Kasumi-1 (cell line): ENCODE measurements around the gene C16orf90.
"Not testable (repeated sequence)": the region's sequence is repeated elsewhere in the genome, so short reads cannot be mapped to it uniquely, and the experiment has no call there.

Experiments used
- DNase-seq, 2 experiments: peaks; one replicate each; lab custom pipeline; 2025; lab: John Stamatoyannopoulos, UW

C16orf90 gene

GRCh38 chr16:3482659-3483241 lies 12.5 kb downstream of the C16orf90 start:
- no peak for DNase-seq

GRCh38 chr16:3481696-3482658 lies 13.3 kb downstream of the C16orf90 start:
- no peak for DNase-seq

GRCh38 chr16:3480901-3481695 lies 14.2 kb downstream of the C16orf90 start:
- DNase-seq: no peak

- DNase-seq: no peak
These were observed 15.6 kb downstream of the C16orf90 start for GRCh38 chr16:3479654-3480216.

- no peak for DNase-seq
These were observed 16.9 kb downstream of the C16orf90 start for GRCh38 chr16:3478242-3478925.

- no peak for DNase-seq
These were observed 18.9 kb downstream of the C16orf90 start for GRCh38 chr16:3476409-3476808.

GRCh38 chr16:3475604-3476375 lies 19.5 kb downstream of the C16orf90 start:
- DNase-seq: no peak

- not testable (repeated sequence) for DNase-seq
These were observed 20.4 kb downstream of the C16orf90 start for GRCh38 chr16:3474870-3475269.

- DNase-seq: no peak
These were observed 21.0 kb downstream of the C16orf90 start for GRCh38 chr16:3474136-3474779.

GRCh38 chr16:3473596-3473943 lies 21.7 kb downstream of the C16orf90 start:
- DNase-seq: not testable (repeated sequence)

GRCh38 chr16:3472878-3473595 lies 22.3 kb downstream of the C16orf90 start:
- no peak for DNase-seq

GRCh38 chr16:3471518-3472176 lies 23.6 kb downstream of the C16orf90 start:
- no peak for DNase-seq

GRCh38 chr16:3470723-3471122 lies 24.6 kb downstream of the C16orf90 start:
- no peak for DNase-seq

- DNase-seq: no peak
These were observed 25.6 kb downstream of the C16orf90 start for GRCh38 chr16:3469736-3470135.

- no peak for DNase-seq
These were observed 26.8 kb downstream of the C16orf90 start for GRCh38 chr16:3468501-3468900.

- DNase-seq: no peak
These were observed 27.4 kb downstream of the C16orf90 start for GRCh38 chr16:3467921-3468320.

GRCh38 chr16:3467182-3467581 lies 28.1 kb downstream of the C16orf90 start:
- no peak for DNase-seq

GRCh38 chr16:3465911-3466584 lies 29.2 kb downstream of the C16orf90 start:
- no peak for DNase-seq

GRCh38 chr16:3465301-3465700 lies 30.0 kb downstream of the C16orf90 start:
- DNase-seq: no peak
